Gastrocnemius medialis (tissue), 4 donors: ENCODE measurements around the gene ELP2.

Experiments used
- CTCF ChIP-seq, 5 experiments: fragments of 450-650 bp in 3 of 5; fragments of 200-600 bp in 2 of 5; sonication (generic) in 2 of 5; IDR thresholded peaks in 4 of 5; conservative IDR thresholded peaks in 1 of 5; 1 replicate in 4 of 5; 2 replicates in 1 of 5; pipeline ENCODE4 v1.5.1; 2016 to 2019; ENCODE audit warnings: antibody characterized with exemption in 5 of 5, mild to moderate bottlenecking in 3 of 5, moderate library complexity in 3 of 5
- POLR2A ChIP-seq, 2 donors: fragments of 450-650 bp; IDR thresholded peaks; one replicate each; pipeline ENCODE4 v1.6.1; 2017; ENCODE audit warnings: antibody characterized with exemption in 2 of 2, mild to moderate bottlenecking in 2 of 2, moderate library complexity in 2 of 2

GRCh38 chr18:36153203-36153602 lies 23.5 kb downstream of the ELP2 start:
- TF ChIP-seq POLR2A (IDR thresholded peaks at IDR 0.05) (no peak), CTCF (IDR thresholded peaks at IDR 0.05 in 4 of 5, conservative IDR thresholded peaks at IDR 0.05 in 1 of 5) (no peak)
